IPS-20b (cell line): ENCODE measurements around the gene SPDYE4.

Experiments used
- H3K27ac ChIP-seq: one replicate; pipeline ENCODE4 v1.5.1; 2013; ENCODE audit warnings: low read length
- H3K27me3 ChIP-seq: 2 replicates; pipeline ENCODE4 v1.6.1; 2013; ENCODE audit warnings: mild to moderate bottlenecking, low read length, inconsistent platforms; ENCODE audit not compliant: insufficient read depth
- H3K36me3 ChIP-seq: 2 replicates; pipeline ENCODE4 v1.6.1; 2013; ENCODE audit warnings: low read depth, mild to moderate bottlenecking, inconsistent platforms, low read length, moderate library complexity; ENCODE audit not compliant: insufficient read depth
- H3K4me1 ChIP-seq: 2 replicates; pipeline ENCODE4 v1.6.1; 2013; ENCODE audit warnings: mild to moderate bottlenecking, control low read depth, inconsistent platforms, low read length, moderate library complexity; ENCODE audit not compliant: insufficient read depth
- H3K4me3 ChIP-seq: 2 replicates; pipeline ENCODE4 v1.5.1; 2013; ENCODE audit warnings: mild to moderate bottlenecking, low read length, inconsistent platforms
- H3K9ac ChIP-seq: 2 replicates; pipeline ENCODE4 v1.6.1; 2013; ENCODE audit warnings: low read depth, mild to moderate bottlenecking, inconsistent platforms, low read length, moderate library complexity
- H3K9me3 ChIP-seq: 2 replicates; pipeline ENCODE4 v1.6.1; 2013; ENCODE audit warnings: mild to moderate bottlenecking, low read depth, low read length, inconsistent platforms; ENCODE audit not compliant: insufficient read depth

Gene SPDYE4

GRCh38 chr17:8776881-8777280 lies 18.5 kb upstream of the SPDYE4 start:
- Histone ChIP-seq H3K9ac (no peak overlapping the region), H3K27ac (no peak overlapping the region), H3K27me3 (no peaks in the 10 kb centered on the region), H3K4me3 (no peak overlapping the region), H3K4me1 (peaks cover 2% of the 10 kb centered on the region; the same call in 1 of the 2 replicates), H3K9me3 (no peaks in the 10 kb centered on the region), H3K36me3 (no peaks in the 10 kb centered on the region)

- Histone ChIP-seq H3K27me3 (no peaks in the 10 kb centered on the region), H3K36me3 (no peaks in the 10 kb centered on the region), H3K9me3 (no peaks in the 10 kb centered on the region), H3K27ac (no peak overlapping the region), H3K4me3 (no peak overlapping the region), H3K9ac (no peak overlapping the region), H3K4me1 (no peaks in the 10 kb centered on the region)
Measured at GRCh38 chr17:8776248-8776647, 17.9 kb upstream of the SPDYE4 start.

GRCh38 chr17:8766731-8767130 lies 8.4 kb upstream of the SPDYE4 start:
- H3K4me3 ChIP-seq: no peak overlapping the region
- H3K36me3 ChIP-seq: no peaks in the 10 kb centered on the region
- H3K27me3 ChIP-seq: no peaks in the 10 kb centered on the region
- H3K4me1 ChIP-seq: no peaks in the 10 kb centered on the region
- no peak overlapping the region for H3K27ac ChIP-seq
- no peaks in the 10 kb centered on the region; the same call in 1 of the 2 replicates for H3K9me3 ChIP-seq
- no peak overlapping the region for H3K9ac ChIP-seq

GRCh38 chr17:8762012-8762411 lies 3.7 kb upstream of the SPDYE4 start:
- Histone ChIP-seq H3K27ac (no peak overlapping the region), H3K9ac (no peak overlapping the region), H3K27me3 (no peaks in the 10 kb centered on the region), H3K36me3 (no peaks in the 10 kb centered on the region), H3K4me1 (no peaks in the 10 kb centered on the region), H3K9me3 (no peaks in the 10 kb centered on the region; the same call in 1 of the 2 replicates), H3K4me3 (no peak overlapping the region)

- H3K9me3 ChIP-seq: no peaks in the 10 kb centered on the region; the same call in 1 of the 2 replicates
- H3K4me1 ChIP-seq: no peaks in the 10 kb centered on the region
- H3K27ac ChIP-seq: no peak overlapping the region
- H3K27me3 ChIP-seq: no peaks in the 10 kb centered on the region
- no peak overlapping the region for H3K4me3 ChIP-seq
- H3K36me3 ChIP-seq: no peaks in the 10 kb centered on the region
- H3K9ac ChIP-seq: no peak overlapping the region
Measured at GRCh38 chr17:8757189-8757588, 1.2 kb downstream of the SPDYE4 start.

- no peak overlapping the region for H3K4me3 ChIP-seq
- no peaks in the 10 kb centered on the region for H3K4me1 ChIP-seq
- H3K9me3 ChIP-seq: no peaks in the 10 kb centered on the region
- no peak overlapping the region for H3K9ac ChIP-seq
- H3K27me3 ChIP-seq: no peaks in the 10 kb centered on the region
- H3K27ac ChIP-seq: no peak overlapping the region
- no peaks in the 10 kb centered on the region for H3K36me3 ChIP-seq
Measured at GRCh38 chr17:8755590-8756255, 2.6 kb downstream of the SPDYE4 start.

- no peak overlapping the region for H3K9ac ChIP-seq
- no peaks in the 10 kb centered on the region for H3K9me3 ChIP-seq
- H3K27ac ChIP-seq: no peak overlapping the region
- H3K36me3 ChIP-seq: no peaks in the 10 kb centered on the region
- no peaks in the 10 kb centered on the region for H3K4me1 ChIP-seq
- no peak overlapping the region for H3K4me3 ChIP-seq
- H3K27me3 ChIP-seq: no peaks in the 10 kb centered on the region
Measured at GRCh38 chr17:8754890-8755289, 3.5 kb downstream of the SPDYE4 start.

- H3K9me3 ChIP-seq: no peaks in the 10 kb centered on the region
- H3K36me3 ChIP-seq: no peaks in the 10 kb centered on the region
- no peaks in the 10 kb centered on the region for H3K4me1 ChIP-seq
- no peak overlapping the region for H3K27ac ChIP-seq
- H3K9ac ChIP-seq: no peak overlapping the region
- no peak overlapping the region for H3K4me3 ChIP-seq
- H3K27me3 ChIP-seq: no peaks in the 10 kb centered on the region
Measured at GRCh38 chr17:8753976-8754440, 4.3 kb downstream of the SPDYE4 start.

- Histone ChIP-seq H3K27me3 (no peaks in the 10 kb centered on the region), H3K4me3 (no peak overlapping the region)
Measured at GRCh38 chr17:8753136-8753975, 5.0 kb downstream of the SPDYE4 start.

GRCh38 chr17:8749616-8750015 lies 8.7 kb downstream of the SPDYE4 start:
- no peak overlapping the region for H3K4me3 ChIP-seq
- no peak overlapping the region for H3K9ac ChIP-seq
- H3K27ac ChIP-seq: no peak overlapping the region
- H3K27me3 ChIP-seq: peaks cover 6% of the 10 kb centered on the region
- H3K36me3 ChIP-seq: no peaks in the 10 kb centered on the region
- H3K9me3 ChIP-seq: no peaks in the 10 kb centered on the region
- H3K4me1 ChIP-seq: no peaks in the 10 kb centered on the region

More at GRCh38 chr17:8753136-8753975, 5.0 kb downstream of the SPDYE4 start:
- no peaks in the 10 kb centered on the region for H3K9me3 ChIP-seq
- H3K27ac ChIP-seq: no peak overlapping the region
- H3K9ac ChIP-seq: no peak overlapping the region
- no peaks in the 10 kb centered on the region for H3K4me1 ChIP-seq
- no peaks in the 10 kb centered on the region for H3K36me3 ChIP-seq

- no peak overlapping the region for H3K4me3 ChIP-seq
- peaks cover 6% of the 10 kb centered on the region for H3K27me3 ChIP-seq
- H3K4me1 ChIP-seq: no peaks in the 10 kb centered on the region
- H3K36me3 ChIP-seq: no peaks in the 10 kb centered on the region
- no peak overlapping the region for H3K9ac ChIP-seq
- H3K9me3 ChIP-seq: no peaks in the 10 kb centered on the region
- no peak overlapping the region for H3K27ac ChIP-seq
Measured at GRCh38 chr17:8747742-8748141, 10.6 kb downstream of the SPDYE4 start.
